Neural cell (in vitro differentiated cells): Measurements from ENCODE around the gene TNIP1. TPM values are rescaled to one million over a fixed set of nuclear protein-coding genes. Genes with fewer than 3 reads are reported as not detected.

ENCODE experiments used
- H2AFZ ChIP-seq: fragments of 200-600, 300-800 bp; sonication (generic), shearing (Covaris generic); 2 replicates; pipeline ENCODE4 v1.6.0; 2014; ENCODE audit warnings: low read depth, mild to moderate bottlenecking, antibody characterized with exemption, low read length, moderate library complexity
- H3F3A ChIP-seq: fragments of 200-600 bp; shearing (Covaris generic); 2 replicates; pipeline ENCODE4 v1.6.1; 2016; ENCODE audit warnings: mild to moderate bottlenecking, moderate library complexity, mixed read lengths, antibody characterized with exemption, low read length; ENCODE audit not compliant: insufficient read depth, poor library complexity, severe bottlenecking
- H3K27ac ChIP-seq: fragments of 200-600, 300-800 bp; sonication (generic), shearing (Covaris generic); 2 replicates; pipeline ENCODE4 v1.5.1; 2014; ENCODE audit warnings: mild to moderate bottlenecking, low read length, moderate library complexity
- H3K27me3 ChIP-seq: fragments of 300-800, 200-600 bp; sonication (generic), shearing (Covaris generic); 2 replicates; pipeline ENCODE4 v1.6.0; 2014; ENCODE audit warnings: mild to moderate bottlenecking, low read depth, low read length, moderate library complexity; ENCODE audit not compliant: insufficient read depth
- H3K36me3 ChIP-seq: fragments of 300-800, 200-600 bp; sonication (generic), shearing (Covaris generic); 2 replicates; pipeline ENCODE4 v1.5.1; 2014; ENCODE audit warnings: mild to moderate bottlenecking, antibody characterized with exemption, low read length, moderate library complexity; ENCODE audit not compliant: insufficient read depth
- H3K4me2 ChIP-seq: fragments of 300-800, 200-600 bp; sonication (generic), shearing (Covaris generic); 2 replicates; pipeline ENCODE4 v1.6.0; 2014; ENCODE audit warnings: mild to moderate bottlenecking, low read length
- H3K4me3 ChIP-seq: fragments of 300-800, 200-600 bp; sonication (generic), shearing (Covaris generic); 2 replicates; pipeline ENCODE4 v1.5.1; 2014; ENCODE audit warnings: mild to moderate bottlenecking, low read length, moderate library complexity
- H3K79me2 ChIP-seq: fragments of 200-600 bp; shearing (Covaris generic); replicated peaks from 2 replicates; pipeline ENCODE4 v1.6.0; 2014; ENCODE audit warnings: mild to moderate bottlenecking, low read length, moderate library complexity; ENCODE audit not compliant: insufficient read depth
- H3K9ac ChIP-seq: fragments of 300-800, 200-600 bp; sonication (generic), shearing (Covaris generic); 2 replicates; pipeline ENCODE4 v1.6.1; 2016; ENCODE audit warnings: mild to moderate bottlenecking, low read length, mixed read lengths
- H3K9me2 ChIP-seq: fragments of 200-600 bp; shearing (Covaris generic); 2 replicates; pipeline ENCODE4 v1.6.1; 2016; ENCODE audit warnings: mild to moderate bottlenecking, low read length, mixed read lengths; ENCODE audit not compliant: insufficient read depth
- H3K9me3 ChIP-seq: fragments of 200-600, 300-800 bp; sonication (generic), shearing (Covaris generic); 2 replicates; pipeline ENCODE4 v1.6.1; 2016; ENCODE audit warnings: mild to moderate bottlenecking, mixed run types, low read length, moderate library complexity, mixed read lengths
- H4K20me1 ChIP-seq: fragments of 200-600 bp; shearing (Covaris generic); 2 replicates; pipeline ENCODE4 v1.6.1; 2016; ENCODE audit warnings: mild to moderate bottlenecking, mixed run types; ENCODE audit not compliant: insufficient read depth
- CTCF ChIP-seq: fragments of 450-650 bp; IDR thresholded peaks from 2 replicates; pipeline ENCODE4 v1.5.1; 2014; ENCODE audit warnings: antibody characterized with exemption, mild to moderate bottlenecking, moderate library complexity; ENCODE audit not compliant: poor library complexity, severe bottlenecking
- EP300 ChIP-seq: fragments of 450-650 bp; conservative IDR thresholded peaks from 2 replicates; pipeline ENCODE4 v1.6.1; 2014; ENCODE audit warnings: antibody characterized with exemption, mild to moderate bottlenecking, moderate library complexity; ENCODE audit not compliant: poor library complexity, severe bottlenecking
- EZH2 ChIP-seq: fragments of 200-600, 300-800 bp; shearing (Covaris generic), sonication (generic); IDR thresholded peaks from 2 replicates; pipeline ENCODE4 v1.6.1; 2014; ENCODE audit warnings: antibody characterized with exemption, low read length, borderline replicate concordance, mild to moderate bottlenecking; ENCODE audit not compliant: insufficient read depth, poor library complexity, severe bottlenecking
- MXI1 ChIP-seq: fragments of 450-650 bp; conservative IDR thresholded peaks from 2 replicates; pipeline ENCODE4 v1.6.1; 2014; ENCODE audit warnings: antibody characterized with exemption, mild to moderate bottlenecking; ENCODE audit not compliant: poor library complexity, severe bottlenecking
- POLR2AphosphoS5 ChIP-seq: IDR thresholded peaks from 2 replicates; pipeline ENCODE4 v1.6.1; 2012
- RAD21 ChIP-seq: fragments of 450-650 bp; conservative IDR thresholded peaks from 2 replicates; pipeline ENCODE4 v1.6.1; 2014; ENCODE audit warnings: antibody characterized with exemption, mild to moderate bottlenecking, moderate library complexity
- REST ChIP-seq: IDR thresholded peaks from 2 replicates; pipeline ENCODE4 v1.6.1; 2012; ENCODE audit warnings: borderline replicate concordance
- SMC3 ChIP-seq: fragments of 450-650 bp; conservative IDR thresholded peaks from 2 replicates; pipeline ENCODE4 v1.6.1; 2014; ENCODE audit warnings: antibody characterized with exemption, mild to moderate bottlenecking, moderate library complexity; ENCODE audit not compliant: poor library complexity
- TAF1 ChIP-seq: IDR thresholded peaks from 2 replicates; pipeline ENCODE4 v1.6.1; 2012; ENCODE audit warnings: low read depth
- polyA plus RNA-seq: library from polyadenylated mRNA; depleted of rRNA; stranded (reverse); fragments of >200 nt; gene quantifications from 2 replicates; pipeline ENCODE4 v1.2.3, GENCODE V29; 2014

TNIP1 gene
- polyA plus RNA-seq, 1 donor from 2014 or later, result 3.3 TPM

- Histone ChIP-seq H3K4me2 (no peak overlapping the region), H3F3A (no peaks in the 10 kb centered on the region), H3K9me2 (no peaks in the 10 kb centered on the region), H4K20me1 (no peaks in the 10 kb centered on the region), H3K27me3 (no peaks in the 10 kb centered on the region), H3K9ac (no peak overlapping the region), H3K79me2 (no peaks in the 10 kb centered on the region), H2AFZ (no peak overlapping the region), H3K27ac (no peak overlapping the region), H3K4me3 (no peak overlapping the region), H3K9me3 (no peaks in the 10 kb centered on the region), H3K36me3 (no peaks in the 10 kb centered on the region)
- no peak for TF ChIP-seq EZH2
- TF ChIP-seq SMC3, result no peak
- TF ChIP-seq TAF1, result no peak
- no peak for TF ChIP-seq MXI1
- TF ChIP-seq CTCF, result no peak
- no peak for TF ChIP-seq RAD21
- TF ChIP-seq EP300, result no peak
- TF ChIP-seq POLR2AphosphoS5, result no peak
- TF ChIP-seq REST, result no peak
Observed at GRCh38 chr5:151074557-151074956, 6.3 kb downstream of the TNIP1 start.

- no peak overlapping the region for H3K4me3 ChIP-seq
- H3K27me3 ChIP-seq, result no peaks in the 10 kb centered on the region
- H3K4me2 ChIP-seq, result no peak overlapping the region
- no peaks in the 10 kb centered on the region for H3F3A ChIP-seq
- H3K79me2 ChIP-seq, result no peaks in the 10 kb centered on the region
- no peaks in the 10 kb centered on the region for H3K36me3 ChIP-seq
- no peak for TF ChIP-seq MXI1
- no peak for TF ChIP-seq POLR2AphosphoS5
- no peak for TF ChIP-seq CTCF
- no peak for TF ChIP-seq SMC3
- TF ChIP-seq TAF1, result no peak
- TF ChIP-seq RAD21, result no peak
- TF ChIP-seq REST, result no peak
- no peak for TF ChIP-seq EP300
- no peak for TF ChIP-seq EZH2
- H3K9me3 ChIP-seq, result no peaks in the 10 kb centered on the region
- H3K9me2 ChIP-seq, result no peaks in the 10 kb centered on the region
- H4K20me1 ChIP-seq, result no peaks in the 10 kb centered on the region
- H2AFZ ChIP-seq, result no peak overlapping the region
- H3K27ac ChIP-seq, result no peak overlapping the region
- no peak overlapping the region for H3K9ac ChIP-seq
Observed at GRCh38 chr5:151073280-151073679, 7.6 kb downstream of the TNIP1 start.
